Endothelial cell of umbilical vein (primary cell): Measurements from ENCODE around the gene IQGAP3.

Source experiments
- EZH2 ChIP-seq: IDR thresholded peaks from 2 replicates; pipeline ENCODE4 v1.6.1; 2012; ENCODE audit warnings: borderline replicate concordance, low read depth, mild to moderate bottlenecking, moderate library complexity, low read length, inconsistent platforms; ENCODE audit not compliant: severe bottlenecking
- FOS ChIP-seq: IDR thresholded peaks from 2 replicates; pipeline ENCODE4 v1.6.1; 2011; ENCODE audit warnings: mild to moderate bottlenecking, low read length, moderate library complexity, borderline replicate concordance; ENCODE audit not compliant: insufficient read depth
- GATA2 ChIP-seq: IDR thresholded peaks from 2 replicates; pipeline ENCODE4 v1.7.0; 2011; ENCODE audit warnings: low read depth, mild to moderate bottlenecking, moderate library complexity, mixed read lengths, low read length; ENCODE audit not compliant: insufficient read length, insufficient read depth
- JUN ChIP-seq: IDR thresholded peaks from 2 replicates; pipeline ENCODE4 v1.6.1; 2011; ENCODE audit warnings: borderline replicate concordance, low read depth; ENCODE audit not compliant: insufficient read length, insufficient read depth
- MAX ChIP-seq: IDR thresholded peaks from 2 replicates; pipeline ENCODE4 v1.6.1; 2011; ENCODE audit not compliant: insufficient read depth, insufficient read length
- MYC ChIP-seq: IDR thresholded peaks from one replicate; pipeline ENCODE4 v1.6.1; 2011; ENCODE audit warnings: mild to moderate bottlenecking, low read depth, low read length
- POLR2A ChIP-seq: IDR thresholded peaks from 2 replicates; pipeline ENCODE4 v1.6.1; 2012; ENCODE audit warnings: low read depth, mild to moderate bottlenecking, control low read depth, low read length
- POLR2AphosphoS5 ChIP-seq: IDR thresholded peaks from 2 replicates; pipeline ENCODE4 v1.6.1; 2012; ENCODE audit warnings: low read depth, mild to moderate bottlenecking, control low read depth, low read length, moderate library complexity; ENCODE audit not compliant: insufficient read depth
- TF ChIP-seq, protein P1 (sequence below), 2 donors: IDR thresholded peaks; 1 replicate in 1 of 2; 2 replicates in 1 of 2; pipeline ENCODE4 v1.5.1; 2011; ENCODE audit warnings: low read length in 2 of 2, mild to moderate bottlenecking in 2 of 2, moderate library complexity in 2 of 2, control low read depth in 1 of 2, inconsistent platforms in 1 of 2, low read depth in 1 of 2; ENCODE audit not compliant: insufficient read depth in 1 of 2; ENCODE audit errors: extremely low read depth in 1 of 2

DNA sequence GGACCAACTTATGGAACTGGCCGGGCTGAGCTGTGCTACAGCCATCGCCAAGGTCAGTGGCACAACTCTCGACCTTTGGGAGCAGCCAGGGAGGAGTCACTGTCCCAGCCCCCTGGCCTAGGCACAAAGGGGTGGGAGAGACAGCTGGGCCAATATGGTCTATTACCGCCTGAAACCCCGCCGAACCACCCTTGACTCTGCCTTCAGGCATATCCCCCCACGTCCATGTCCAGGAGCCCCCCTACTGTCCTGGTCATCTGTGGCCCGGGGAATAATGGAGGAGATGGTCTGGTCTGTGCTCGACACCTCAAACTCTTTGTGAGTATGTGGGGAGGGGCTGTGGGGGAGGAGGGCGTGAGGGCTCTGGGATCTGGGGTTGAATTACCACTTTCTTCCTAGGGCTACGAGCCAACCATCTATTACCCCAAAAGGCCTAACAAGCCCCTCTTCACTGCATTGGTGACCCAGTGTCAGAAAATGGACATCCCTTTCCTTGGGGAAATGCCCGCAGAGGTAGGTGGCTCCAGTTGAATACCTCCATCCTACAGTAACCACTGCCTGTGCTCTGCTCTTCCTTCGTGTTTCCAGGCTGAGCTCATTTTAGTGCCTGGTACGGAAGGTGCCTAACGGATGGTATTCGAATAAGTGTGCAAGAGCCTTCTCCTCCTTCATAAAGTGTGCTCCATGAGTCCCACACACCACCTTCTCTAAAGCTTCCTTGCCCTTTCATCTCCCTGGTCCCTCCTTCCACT lies 20.0 kb upstream of the IQGAP3 start:
- TF ChIP-seq, protein P1, sequence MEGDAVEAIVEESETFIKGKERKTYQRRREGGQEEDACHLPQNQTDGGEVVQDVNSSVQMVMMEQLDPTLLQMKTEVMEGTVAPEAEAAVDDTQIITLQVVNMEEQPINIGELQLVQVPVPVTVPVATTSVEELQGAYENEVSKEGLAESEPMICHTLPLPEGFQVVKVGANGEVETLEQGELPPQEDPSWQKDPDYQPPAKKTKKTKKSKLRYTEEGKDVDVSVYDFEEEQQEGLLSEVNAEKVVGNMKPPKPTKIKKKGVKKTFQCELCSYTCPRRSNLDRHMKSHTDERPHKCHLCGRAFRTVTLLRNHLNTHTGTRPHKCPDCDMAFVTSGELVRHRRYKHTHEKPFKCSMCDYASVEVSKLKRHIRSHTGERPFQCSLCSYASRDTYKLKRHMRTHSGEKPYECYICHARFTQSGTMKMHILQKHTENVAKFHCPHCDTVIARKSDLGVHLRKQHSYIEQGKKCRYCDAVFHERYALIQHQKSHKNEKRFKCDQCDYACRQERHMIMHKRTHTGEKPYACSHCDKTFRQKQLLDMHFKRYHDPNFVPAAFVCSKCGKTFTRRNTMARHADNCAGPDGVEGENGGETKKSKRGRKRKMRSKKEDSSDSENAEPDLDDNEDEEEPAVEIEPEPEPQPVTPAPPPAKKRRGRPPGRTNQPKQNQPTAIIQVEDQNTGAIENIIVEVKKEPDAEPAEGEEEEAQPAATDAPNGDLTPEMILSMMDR (IDR thresholded peaks at IDR 0.05; ENCODE audit: extremely low read depth in 1 of 2, insufficient read depth in 1 of 2, low read depth in 1 of 2, low read length in 2 of 2) = no peak
- TF ChIP-seq EZH2 (no peak), JUN (no peak), POLR2A (no peak), FOS (no peak), POLR2AphosphoS5 (no peak), GATA2 (no peak), MAX (no peak), MYC (no peak)
